Keratinocyte (primary cell): ENCODE data around the gene WRAP73. TPM values are rescaled to one million over a fixed set of nuclear protein-coding genes. Genes with fewer than 3 reads are reported as not detected.

ENCODE experiments used
- DNase-seq: peaks from one replicate; pipeline ENCODE4 v3.0.0-alpha.2; 2011; ENCODE audit warnings: low read depth, missing footprints, low spot score
- FAIRE-seq: peaks from 2 replicates; lab custom pipeline; 2011; peaks lifted over from hg19 to GRCh38; lab: Jason Lieb, UNC
- H2AFZ ChIP-seq: 2 replicates; pipeline ENCODE4 v1.6.0; 2012; ENCODE audit warnings: low read length, control low read depth, inconsistent platforms; ENCODE audit not compliant: control insufficient read depth
- H3K27ac ChIP-seq: 2 replicates; pipeline ENCODE4 v1.5.1; 2011; ENCODE audit warnings: low read length; ENCODE audit not compliant: control insufficient read depth, insufficient read depth
- H3K27me3 ChIP-seq: 3 replicates; pipeline ENCODE4 v1.6.0; 2011; ENCODE audit warnings: low read length; ENCODE audit not compliant: control insufficient read depth, insufficient read depth; ENCODE audit errors: extremely low read depth
- H3K36me3 ChIP-seq, 2 experiments: 2 replicates in 1 of 2; 3 replicates in 1 of 2; pipeline ENCODE4 v1.5.1; 2011; ENCODE audit warnings: low read length in 2 of 2, mild to moderate bottlenecking in 1 of 2; ENCODE audit not compliant: control insufficient read depth in 2 of 2, insufficient read depth in 2 of 2; ENCODE audit errors: extremely low read depth in 1 of 2
- H3K4me1 ChIP-seq: 3 replicates; pipeline ENCODE4 v1.5.1; 2011; ENCODE audit warnings: low read length; ENCODE audit not compliant: control insufficient read depth, insufficient read depth; ENCODE audit errors: extremely low read depth
- H3K4me2 ChIP-seq: 3 replicates; pipeline ENCODE4 v1.6.0; 2011; ENCODE audit warnings: low read depth, low read length; ENCODE audit not compliant: control insufficient read depth, insufficient read depth; ENCODE audit errors: extremely low read depth
- H3K4me3 ChIP-seq, 3 experiments: fragments of 200-600 bp in 1 of 3; sonication (generic) in 1 of 3; 2 replicates in 2 of 3; 3 replicates in 1 of 3; pipeline ENCODE4 v1.5.1; 2011 to 2016; ENCODE audit warnings: low read length in 3 of 3, mild to moderate bottlenecking in 3 of 3, control low read depth in 2 of 3, inconsistent platforms in 1 of 3, low read depth in 1 of 3, mixed read lengths in 1 of 3, mixed run types in 1 of 3, moderate library complexity in 1 of 3; ENCODE audit not compliant: control insufficient read depth in 2 of 3, insufficient read depth in 2 of 3; ENCODE audit errors: extremely low read depth in 1 of 3
- H3K79me2 ChIP-seq: 2 replicates; pipeline ENCODE4 v1.6.0; 2012; ENCODE audit warnings: low read length; ENCODE audit not compliant: control insufficient read depth, insufficient read depth
- H3K9ac ChIP-seq: 3 replicates; pipeline ENCODE4 v1.6.0; 2011; ENCODE audit warnings: low read length; ENCODE audit not compliant: control insufficient read depth, insufficient read depth; ENCODE audit errors: extremely low read depth
- H3K9me1 ChIP-seq: 3 replicates; pipeline ENCODE4 v1.6.0; 2011; ENCODE audit warnings: low read length; ENCODE audit not compliant: control insufficient read depth, insufficient read depth; ENCODE audit errors: extremely low read depth
- H3K9me3 ChIP-seq: 2 replicates; pipeline ENCODE4 v1.5.1; 2012; ENCODE audit warnings: low read depth, low read length; ENCODE audit not compliant: control insufficient read depth
- H4K20me1 ChIP-seq: 3 replicates; pipeline ENCODE4 v1.6.0; 2011; ENCODE audit warnings: low read length; ENCODE audit not compliant: control insufficient read depth, insufficient read depth; ENCODE audit errors: extremely low read depth
- EZH2 ChIP-seq: IDR thresholded peaks from one replicate; pipeline ENCODE4 v1.6.1; 2012; ENCODE audit warnings: inconsistent platforms, mild to moderate bottlenecking, low read length, moderate library complexity
- dilution Hi-C: fragments of 300-500 bp; cut with MboI; formaldehyde crosslinking; loops from one replicate; pipeline ENCODE4 v1.7.0; 2020; ENCODE audit warnings: low sequenced_read_pairs; ENCODE audit not compliant: extremely low pct_ligation_motif_present
- polyA plus RNA-seq, 5 experiments: library from polyadenylated mRNA; depleted of rRNA in 3 of 5; stranded (reverse) in 3 of 5; stranded (forward) in 1 of 5; unstranded in 1 of 5; fragments of >200 nt; gene quantifications; 1 replicate in 1 of 5; 2 replicates in 3 of 5; 3 replicates in 1 of 5; pipeline versions ENCODE4 v1.2.1 to v1.2.3, GENCODE V29; 2011 to 2012; ENCODE audit warnings: missing spikeins in 2 of 5, low read depth in 1 of 5, low replicate concordance in 1 of 5
- TF ChIP-seq, protein P1 (sequence below), 3 experiments: IDR thresholded peaks in 1 of 3; conservative IDR thresholded peaks in 1 of 3; optimal IDR thresholded peaks in 1 of 3; 2 replicates in 2 of 3; 3 replicates in 1 of 3; pipeline versions ENCODE3 to v1.5.1; 2011; ENCODE audit warnings: low read length in 3 of 3, mild to moderate bottlenecking in 3 of 3, moderate library complexity in 2 of 3, control low read depth in 1 of 3, inconsistent platforms in 1 of 3; ENCODE audit not compliant: insufficient read depth in 2 of 3; ENCODE audit errors: extremely low read depth in 1 of 3

WRAP73 gene
- polyA plus RNA-seq, 1 donor (not counting 4 experiments of a cell fraction or from before 2014, with no cell fraction given) = 18.9 TPM

DNA sequence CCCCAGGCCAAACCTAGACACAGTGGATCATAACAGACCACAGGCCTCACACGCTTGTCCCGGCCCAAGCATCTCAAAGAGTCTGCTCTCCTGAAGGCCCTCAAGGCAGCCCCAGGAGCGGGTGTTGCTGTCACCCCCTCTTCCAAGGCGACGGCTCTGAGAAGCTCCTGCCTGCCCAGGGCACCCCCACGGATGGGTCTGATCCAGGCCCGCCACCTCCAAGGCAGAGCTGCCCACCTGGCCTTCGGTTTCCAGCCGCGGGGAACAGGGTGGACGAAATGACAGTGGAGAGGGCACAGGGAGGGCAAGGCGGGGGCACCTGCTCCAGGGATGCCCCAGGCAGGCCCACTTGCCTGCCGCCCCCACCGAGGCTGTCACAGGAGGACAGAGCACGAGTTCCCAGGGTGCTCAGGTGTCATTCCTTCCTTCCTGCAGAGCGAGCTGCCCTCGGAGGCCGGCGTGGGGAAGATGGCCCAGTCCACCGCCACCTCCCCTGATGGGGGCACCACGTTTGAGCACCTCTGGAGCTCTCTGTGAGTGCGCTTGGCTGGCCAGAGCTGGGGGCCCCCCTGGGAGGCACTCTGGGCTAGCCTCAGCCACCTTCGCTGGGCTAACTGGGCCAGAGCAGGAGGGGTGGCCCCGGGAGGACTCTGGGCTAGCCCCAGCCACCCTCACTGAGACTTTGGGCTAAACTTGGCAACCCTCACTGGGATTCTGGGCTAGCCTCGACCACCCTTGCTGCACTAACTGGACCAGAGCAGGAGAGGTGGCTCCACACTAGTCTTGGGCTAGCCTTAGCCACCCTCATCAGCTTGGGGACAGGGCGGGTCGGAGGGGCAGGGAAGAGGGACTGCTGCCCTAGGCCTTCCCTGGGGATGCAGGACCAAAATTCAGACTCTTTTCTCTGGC is 32.2 kb upstream of the WRAP73 start:
- TF ChIP-seq, protein P1, sequence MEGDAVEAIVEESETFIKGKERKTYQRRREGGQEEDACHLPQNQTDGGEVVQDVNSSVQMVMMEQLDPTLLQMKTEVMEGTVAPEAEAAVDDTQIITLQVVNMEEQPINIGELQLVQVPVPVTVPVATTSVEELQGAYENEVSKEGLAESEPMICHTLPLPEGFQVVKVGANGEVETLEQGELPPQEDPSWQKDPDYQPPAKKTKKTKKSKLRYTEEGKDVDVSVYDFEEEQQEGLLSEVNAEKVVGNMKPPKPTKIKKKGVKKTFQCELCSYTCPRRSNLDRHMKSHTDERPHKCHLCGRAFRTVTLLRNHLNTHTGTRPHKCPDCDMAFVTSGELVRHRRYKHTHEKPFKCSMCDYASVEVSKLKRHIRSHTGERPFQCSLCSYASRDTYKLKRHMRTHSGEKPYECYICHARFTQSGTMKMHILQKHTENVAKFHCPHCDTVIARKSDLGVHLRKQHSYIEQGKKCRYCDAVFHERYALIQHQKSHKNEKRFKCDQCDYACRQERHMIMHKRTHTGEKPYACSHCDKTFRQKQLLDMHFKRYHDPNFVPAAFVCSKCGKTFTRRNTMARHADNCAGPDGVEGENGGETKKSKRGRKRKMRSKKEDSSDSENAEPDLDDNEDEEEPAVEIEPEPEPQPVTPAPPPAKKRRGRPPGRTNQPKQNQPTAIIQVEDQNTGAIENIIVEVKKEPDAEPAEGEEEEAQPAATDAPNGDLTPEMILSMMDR (optimal IDR thresholded peaks at IDR 0.05 in 1 of 3, IDR thresholded peaks at IDR 0.05 in 1 of 3, conservative IDR thresholded peaks at IDR 0.05 in 1 of 3; ENCODE audit: extremely low read depth in 1 of 3, insufficient read depth in 2 of 3, low read length in 3 of 3) = no peak
- TF ChIP-seq EZH2 = no peak

DNA sequence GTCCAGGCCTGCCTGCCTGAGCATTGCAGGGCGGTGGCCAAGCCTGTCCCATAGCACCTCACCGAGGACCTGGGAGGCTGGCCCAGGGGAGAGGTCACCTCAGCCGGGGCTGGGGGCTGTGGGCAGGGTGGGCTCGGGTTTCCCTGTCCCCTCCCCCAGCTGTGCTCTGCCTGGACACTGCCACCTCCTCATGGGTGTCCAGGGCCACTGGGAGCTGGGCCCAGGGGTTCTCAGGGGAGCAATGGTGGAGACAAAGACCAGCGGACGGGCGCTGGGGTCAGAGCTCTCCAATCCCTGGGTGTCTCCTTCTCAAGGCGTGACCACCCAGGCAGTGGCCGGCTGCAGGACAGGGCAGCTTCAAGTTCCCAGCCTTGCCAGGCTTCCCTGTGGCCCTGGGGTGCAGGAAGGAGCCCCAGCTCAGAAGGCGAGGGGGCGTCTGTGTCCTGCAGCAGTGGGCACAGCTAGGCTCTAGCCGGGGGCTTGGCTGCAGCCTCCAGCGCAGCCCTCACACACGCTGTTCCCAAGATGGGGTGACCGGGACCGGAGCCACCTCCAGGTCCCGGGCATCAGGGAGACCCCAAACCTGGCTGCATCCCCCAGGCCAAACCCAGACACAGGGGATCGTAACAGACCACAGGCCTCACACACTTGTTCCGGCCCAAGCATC is 31.5 kb upstream of the WRAP73 start:
- FAIRE-seq (no peak), DNase-seq (no peak)
- H3K9me1 ChIP-seq = peaks cover 2% of the 10 kb centered on the region
- no peaks in the 10 kb centered on the region for H3K36me3 ChIP-seq
- no peaks in the 10 kb centered on the region for H3K79me2 ChIP-seq
- dilution Hi-C loops = no loop called here
- H2AFZ ChIP-seq = no peak overlapping the region
- H3K4me1 ChIP-seq = peaks cover 24% of the 10 kb centered on the region
- H3K27ac ChIP-seq = no peak overlapping the region
- TF ChIP-seq, protein P1 (optimal IDR thresholded peaks at IDR 0.05 in 1 of 3, IDR thresholded peaks at IDR 0.05 in 1 of 3, conservative IDR thresholded peaks at IDR 0.05 in 1 of 3; ENCODE audit: extremely low read depth in 1 of 3, insufficient read depth in 2 of 3, low read length in 3 of 3) = no peak
- no peak for TF ChIP-seq EZH2
- no peaks in the 10 kb centered on the region for H3K9me3 ChIP-seq
- H3K4me3 ChIP-seq = no peak overlapping the region
- H4K20me1 ChIP-seq = no peaks in the 10 kb centered on the region
- H3K9ac ChIP-seq = no peak overlapping the region
- H3K4me2 ChIP-seq = no peak overlapping the region
- peaks cover 4% of the 10 kb centered on the region for H3K27me3 ChIP-seq

More for the DNA sequence above, 32.2 kb upstream of the WRAP73 start:
- Histone ChIP-seq H3K9ac (no peak overlapping the region), H3K79me2 (no peaks in the 10 kb centered on the region), H3K27ac (no peak overlapping the region), H4K20me1 (no peaks in the 10 kb centered on the region), H2AFZ (no peak overlapping the region), H3K4me1 (peaks cover 24% of the 10 kb centered on the region), H3K9me3 (no peaks in the 10 kb centered on the region), H3K4me2 (no peak overlapping the region), H3K4me3 (no peak overlapping the region), H3K27me3 (peaks cover 4% of the 10 kb centered on the region), H3K9me1 (peaks cover 2% of the 10 kb centered on the region), H3K36me3 (no peaks in the 10 kb centered on the region)
- DNase-seq (no peak), FAIRE-seq (no peak)
- dilution Hi-C loops = no loop called here
